Measurements from ENCODE around the gene TAF1A.

DNA sequence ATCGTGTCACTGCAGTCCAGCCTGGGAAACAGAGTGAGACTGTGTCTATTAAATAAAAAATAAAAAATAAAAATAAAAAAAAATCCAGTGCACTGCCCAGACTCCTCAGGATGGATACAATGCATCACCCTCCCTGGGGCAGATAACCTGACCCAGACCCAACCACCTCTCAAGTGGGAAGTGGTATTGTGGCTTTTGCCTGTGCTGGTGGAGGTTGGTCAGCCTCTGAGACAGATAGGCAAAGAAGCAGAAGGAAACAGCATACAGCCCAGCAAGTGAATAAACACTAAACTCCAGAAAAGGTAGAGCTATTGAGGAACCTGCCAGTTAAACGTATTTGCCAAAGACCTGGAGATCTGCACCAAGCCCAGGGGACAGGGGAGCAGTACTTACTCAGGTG is 63.8 kb downstream of the TAF1A start:
- TF ChIP-seq, protein P1, sequence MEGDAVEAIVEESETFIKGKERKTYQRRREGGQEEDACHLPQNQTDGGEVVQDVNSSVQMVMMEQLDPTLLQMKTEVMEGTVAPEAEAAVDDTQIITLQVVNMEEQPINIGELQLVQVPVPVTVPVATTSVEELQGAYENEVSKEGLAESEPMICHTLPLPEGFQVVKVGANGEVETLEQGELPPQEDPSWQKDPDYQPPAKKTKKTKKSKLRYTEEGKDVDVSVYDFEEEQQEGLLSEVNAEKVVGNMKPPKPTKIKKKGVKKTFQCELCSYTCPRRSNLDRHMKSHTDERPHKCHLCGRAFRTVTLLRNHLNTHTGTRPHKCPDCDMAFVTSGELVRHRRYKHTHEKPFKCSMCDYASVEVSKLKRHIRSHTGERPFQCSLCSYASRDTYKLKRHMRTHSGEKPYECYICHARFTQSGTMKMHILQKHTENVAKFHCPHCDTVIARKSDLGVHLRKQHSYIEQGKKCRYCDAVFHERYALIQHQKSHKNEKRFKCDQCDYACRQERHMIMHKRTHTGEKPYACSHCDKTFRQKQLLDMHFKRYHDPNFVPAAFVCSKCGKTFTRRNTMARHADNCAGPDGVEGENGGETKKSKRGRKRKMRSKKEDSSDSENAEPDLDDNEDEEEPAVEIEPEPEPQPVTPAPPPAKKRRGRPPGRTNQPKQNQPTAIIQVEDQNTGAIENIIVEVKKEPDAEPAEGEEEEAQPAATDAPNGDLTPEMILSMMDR (IDR thresholded peaks at IDR 0.05 in 8 of 11, conservative IDR thresholded peaks at IDR 0.05 in 3 of 11), result no peak
- TF ChIP-seq POLR2A (IDR thresholded peaks at IDR 0.05), result no peak
